ENCODE results near the gene CDYL. TPM values are rescaled to one million over a fixed set of nuclear protein-coding genes. Genes with fewer than 3 reads are reported as not detected.

CDYL gene
- total and polyA plus RNA-seq, 2 experiments from 2014 or later: 38.0 to 60.8 TPM

DNA sequence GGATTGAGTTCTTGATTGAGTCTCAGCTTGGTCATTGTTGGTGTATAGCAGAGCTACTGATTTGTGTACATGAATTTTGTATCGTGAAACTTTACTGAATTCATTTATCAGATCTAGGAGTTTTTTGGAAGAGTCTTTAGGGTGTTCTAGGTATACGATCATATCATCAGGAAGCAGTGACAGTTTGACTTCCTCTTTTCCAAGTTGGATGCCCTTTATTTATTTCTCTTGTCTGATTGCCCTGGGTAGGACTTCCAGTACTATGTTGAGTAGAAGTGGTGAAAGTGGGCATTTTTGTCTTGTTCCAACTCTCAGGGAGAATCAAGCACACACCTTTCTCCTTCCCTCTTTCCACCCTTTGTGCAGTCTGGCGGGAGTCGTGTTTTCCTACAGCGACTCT is 201.3 kb downstream of the CDYL start:
- TF ChIP-seq, protein P1, sequence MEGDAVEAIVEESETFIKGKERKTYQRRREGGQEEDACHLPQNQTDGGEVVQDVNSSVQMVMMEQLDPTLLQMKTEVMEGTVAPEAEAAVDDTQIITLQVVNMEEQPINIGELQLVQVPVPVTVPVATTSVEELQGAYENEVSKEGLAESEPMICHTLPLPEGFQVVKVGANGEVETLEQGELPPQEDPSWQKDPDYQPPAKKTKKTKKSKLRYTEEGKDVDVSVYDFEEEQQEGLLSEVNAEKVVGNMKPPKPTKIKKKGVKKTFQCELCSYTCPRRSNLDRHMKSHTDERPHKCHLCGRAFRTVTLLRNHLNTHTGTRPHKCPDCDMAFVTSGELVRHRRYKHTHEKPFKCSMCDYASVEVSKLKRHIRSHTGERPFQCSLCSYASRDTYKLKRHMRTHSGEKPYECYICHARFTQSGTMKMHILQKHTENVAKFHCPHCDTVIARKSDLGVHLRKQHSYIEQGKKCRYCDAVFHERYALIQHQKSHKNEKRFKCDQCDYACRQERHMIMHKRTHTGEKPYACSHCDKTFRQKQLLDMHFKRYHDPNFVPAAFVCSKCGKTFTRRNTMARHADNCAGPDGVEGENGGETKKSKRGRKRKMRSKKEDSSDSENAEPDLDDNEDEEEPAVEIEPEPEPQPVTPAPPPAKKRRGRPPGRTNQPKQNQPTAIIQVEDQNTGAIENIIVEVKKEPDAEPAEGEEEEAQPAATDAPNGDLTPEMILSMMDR (IDR thresholded peaks at IDR 0.05; ENCODE audit: low read depth, low read length): no peak
- no peak overlapping the region for H3K4me3 ChIP-seq
- no peaks in the 10 kb centered on the region for H3K36me3 ChIP-seq
- H3K9me3 ChIP-seq (ENCODE audit: low read depth): no peaks in the 10 kb centered on the region
- DNase-seq (ENCODE audit: low read depth in 1 of 2, low spot score in 1 of 2): no peak
- peaks cover 4% of the 10 kb centered on the region for H3K4me1 ChIP-seq (ENCODE audit: low read depth)
- no peaks in the 10 kb centered on the region for H3K27me3 ChIP-seq
- H3K27ac ChIP-seq: no peak overlapping the region

- Histone ChIP-seq H3K9me3 (ENCODE audit: low read depth) (no peaks in the 10 kb centered on the region), H3K27me3 (no peaks in the 10 kb centered on the region), H3K4me3 (no peak overlapping the region), H3K36me3 (no peaks in the 10 kb centered on the region), H3K4me1 (ENCODE audit: low read depth) (no peaks in the 10 kb centered on the region), H3K27ac (no peak overlapping the region)
- TF ChIP-seq, protein P1 (IDR thresholded peaks at IDR 0.05; ENCODE audit: low read depth, low read length): no peak
- DNase-seq (ENCODE audit: low read depth in 1 of 2, low spot score in 1 of 2): no peak
These were observed 203.2 kb downstream of the CDYL start for GRCh38 chr6:4979426-4979825.

DNA sequence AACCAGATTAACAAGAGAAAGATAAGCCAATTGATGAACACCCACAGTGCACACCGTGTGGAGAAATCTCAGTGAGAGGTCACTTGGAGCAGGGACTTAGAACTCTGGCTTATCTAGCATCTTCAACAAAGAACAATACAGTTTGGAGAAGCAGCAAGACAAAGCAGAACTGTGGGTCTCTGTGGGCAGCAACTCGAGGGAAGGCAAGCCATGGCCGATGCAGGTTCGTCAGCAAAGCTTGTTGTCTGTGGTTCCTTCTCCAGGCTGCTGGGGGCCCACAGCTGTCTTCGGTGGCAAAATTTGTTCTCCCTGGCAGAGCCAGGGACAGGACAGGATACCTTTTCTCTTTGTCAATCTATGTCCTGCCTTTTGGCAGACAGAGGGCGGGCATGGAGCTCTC is 205.6 kb downstream of the CDYL start:
- Histone ChIP-seq H3K4me1 (ENCODE audit: low read depth) (no peaks in the 10 kb centered on the region), H3K4me3 (no peak overlapping the region), H3K36me3 (no peaks in the 10 kb centered on the region), H3K27me3 (no peaks in the 10 kb centered on the region), H3K9me3 (ENCODE audit: low read depth) (no peaks in the 10 kb centered on the region), H3K27ac (no peak overlapping the region)
- TF ChIP-seq, protein P1 (IDR thresholded peaks at IDR 0.05; ENCODE audit: low read depth, low read length): no peak
- no peak for DNase-seq (ENCODE audit: low read depth in 1 of 2, low spot score in 1 of 2)

DNA sequence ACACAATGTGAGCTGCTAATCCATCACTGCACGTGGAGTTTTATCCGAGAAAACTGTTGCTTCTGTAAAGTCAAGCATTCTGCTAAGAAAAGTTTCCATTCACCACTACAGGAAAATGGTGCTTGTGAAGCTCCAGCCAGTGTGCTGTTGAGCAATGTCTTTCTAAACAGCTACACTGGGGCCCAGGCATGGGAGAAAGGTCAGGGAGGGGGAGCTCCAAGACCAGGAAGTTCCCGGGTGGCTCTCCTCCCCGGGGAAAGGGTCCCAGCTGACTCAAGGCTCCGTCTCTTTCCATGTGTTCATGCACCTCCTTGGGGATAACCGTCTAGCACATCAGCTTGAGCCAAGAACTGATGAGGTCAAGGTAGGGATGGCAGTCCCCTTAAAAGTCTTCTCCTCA is 207.1 kb downstream of the CDYL start:
- no peak for DNase-seq (ENCODE audit: low read depth in 1 of 2, low spot score in 1 of 2)
- Histone ChIP-seq H3K36me3 (no peaks in the 10 kb centered on the region), H3K4me3 (no peak overlapping the region), H3K9me3 (ENCODE audit: low read depth) (no peaks in the 10 kb centered on the region), H3K27me3 (no peaks in the 10 kb centered on the region), H3K27ac (no peak overlapping the region), H3K4me1 (ENCODE audit: low read depth) (no peaks in the 10 kb centered on the region)
- TF ChIP-seq, protein P1 (IDR thresholded peaks at IDR 0.05; ENCODE audit: low read depth, low read length): no peak

GRCh38 chr6:4986999-4987398 is 210.8 kb downstream of the CDYL start:
- Histone ChIP-seq H3K36me3 (no peaks in the 10 kb centered on the region), H3K4me1 (ENCODE audit: low read depth) (no peaks in the 10 kb centered on the region), H3K9me3 (ENCODE audit: low read depth) (no peaks in the 10 kb centered on the region), H3K4me3 (no peak overlapping the region), H3K27me3 (no peaks in the 10 kb centered on the region), H3K27ac (no peak overlapping the region)
- TF ChIP-seq, protein P1 (IDR thresholded peaks at IDR 0.05; ENCODE audit: low read depth, low read length): no peak
- no peak for DNase-seq (ENCODE audit: low read depth in 1 of 2, low spot score in 1 of 2)

GRCh38 chr6:4987432-4987831 is 211.2 kb downstream of the CDYL start:
- H3K27ac ChIP-seq: no peak overlapping the region
- no peaks in the 10 kb centered on the region for H3K9me3 ChIP-seq (ENCODE audit: low read depth)
- no peaks in the 10 kb centered on the region for H3K36me3 ChIP-seq
- H3K4me1 ChIP-seq (ENCODE audit: low read depth): no peaks in the 10 kb centered on the region
- no peak overlapping the region for H3K4me3 ChIP-seq
- DNase-seq (ENCODE audit: low read depth in 1 of 2, low spot score in 1 of 2): no peak
- TF ChIP-seq, protein P1 (IDR thresholded peaks at IDR 0.05; ENCODE audit: low read depth, low read length): no peak
- no peaks in the 10 kb centered on the region for H3K27me3 ChIP-seq

All from cardiac muscle cell (in vitro differentiated cells and primary cell).